H1 (cell line): Measurements from ENCODE around the gene NDUFV1.

Experiments
- EGR1 ChIP-seq: IDR thresholded peaks from 2 replicates; pipeline ENCODE4 v1.6.1; 2011; ENCODE audit warnings: low read depth, low read length, borderline replicate concordance
- EP300 ChIP-seq, 2 experiments: IDR thresholded peaks; 1 replicate in 1 of 2; 2 replicates in 1 of 2; pipeline ENCODE4 v1.6.1; 2011 to 2012; ENCODE audit warnings: low read depth in 2 of 2, low read length in 2 of 2, mild to moderate bottlenecking in 2 of 2, borderline replicate concordance in 1 of 2, inconsistent platforms in 1 of 2, moderate library complexity in 1 of 2
- JUND ChIP-seq: IDR thresholded peaks from 2 replicates; pipeline ENCODE4 v1.6.1; 2011; ENCODE audit warnings: mild to moderate bottlenecking, improper control_type of control experiment, low read length
- KDM1A ChIP-seq: fragments of 200-600, 300-600 bp; sonication (generic); IDR thresholded peaks from 2 replicates; pipeline ENCODE4 v1.7.1; 2016; ENCODE audit warnings: mild to moderate bottlenecking, low read length, borderline replicate concordance
- MAX ChIP-seq: IDR thresholded peaks from 2 replicates; pipeline ENCODE4 v1.6.1; 2012; ENCODE audit warnings: inconsistent platforms
- POLR2A ChIP-seq, 2 experiments: IDR thresholded peaks; 1 replicate in 1 of 2; 2 replicates in 1 of 2; pipeline ENCODE4 v1.6.1; 2011; ENCODE audit warnings: low read depth in 2 of 2, low read length in 2 of 2, mild to moderate bottlenecking in 2 of 2; ENCODE audit errors: control extremely low read depth in 1 of 2
- POLR2AphosphoS5 ChIP-seq: IDR thresholded peaks from 2 replicates; pipeline ENCODE4 v1.6.1; 2011; ENCODE audit warnings: low read depth, low read length
- RAD21 ChIP-seq, 2 experiments: IDR thresholded peaks in 1 of 2; conservative IDR thresholded peaks in 1 of 2; 2 replicates each; pipeline ENCODE4 v1.6.1; 2011; ENCODE audit warnings: low read depth in 2 of 2, low read length in 2 of 2, improper control_type of control experiment in 1 of 2, inconsistent platforms in 1 of 2, mild to moderate bottlenecking in 1 of 2, moderate library complexity in 1 of 2
- RFX5 ChIP-seq: IDR thresholded peaks from 2 replicates; pipeline ENCODE4 v1.6.1; 2011; ENCODE audit warnings: low read depth, low read length, improper control_type of control experiment, borderline replicate concordance
- SIRT6 ChIP-seq: IDR thresholded peaks from one replicate; pipeline ENCODE4 v1.7.1; 2012; ENCODE audit warnings: low read length, inconsistent platforms
- SP4 ChIP-seq: IDR thresholded peaks from 2 replicates; pipeline ENCODE4 v1.6.1; 2012; ENCODE audit warnings: low read length, inconsistent platforms
- TAF7 ChIP-seq: optimal IDR thresholded peaks from 2 replicates; pipeline ENCODE3; 2011; ENCODE audit warnings: low read depth, mild to moderate bottlenecking, inconsistent platforms, low read length, moderate library complexity, borderline replicate concordance
- TF ChIP-seq, protein P1 (sequence below), 3 experiments: IDR thresholded peaks; 1 replicate in 2 of 3; 2 replicates in 1 of 3; pipeline versions ENCODE4 v1.5.1 to v1.6.1; 2011; ENCODE audit warnings: low read length in 3 of 3, mild to moderate bottlenecking in 3 of 3, inconsistent platforms in 2 of 3, low read depth in 1 of 3, moderate library complexity in 1 of 3; ENCODE audit not compliant: insufficient read depth in 1 of 3; ENCODE audit errors: control extremely low read depth in 1 of 3

- TF ChIP-seq SIRT6 (no peak), TAF7 (no peak), JUND (no peak), MAX (no peak), EP300 (IDR thresholded peaks at IDR 0.05; ENCODE audit: borderline replicate concordance in 1 of 2, low read depth in 2 of 2, low read length in 2 of 2) (no peak), RAD21 (IDR thresholded peaks at IDR 0.05 in 1 of 2, conservative IDR thresholded peaks at IDR 0.05 in 1 of 2; ENCODE audit: low read depth in 2 of 2, low read length in 2 of 2) (no peak), POLR2A (IDR thresholded peaks at IDR 0.05; ENCODE audit: control extremely low read depth in 1 of 2, low read depth in 2 of 2, low read length in 2 of 2) (no peak), KDM1A (no peak), POLR2AphosphoS5 (no peak), EGR1 (no peak), RFX5 (no peak), SP4 (no peak)
- TF ChIP-seq, protein P1, sequence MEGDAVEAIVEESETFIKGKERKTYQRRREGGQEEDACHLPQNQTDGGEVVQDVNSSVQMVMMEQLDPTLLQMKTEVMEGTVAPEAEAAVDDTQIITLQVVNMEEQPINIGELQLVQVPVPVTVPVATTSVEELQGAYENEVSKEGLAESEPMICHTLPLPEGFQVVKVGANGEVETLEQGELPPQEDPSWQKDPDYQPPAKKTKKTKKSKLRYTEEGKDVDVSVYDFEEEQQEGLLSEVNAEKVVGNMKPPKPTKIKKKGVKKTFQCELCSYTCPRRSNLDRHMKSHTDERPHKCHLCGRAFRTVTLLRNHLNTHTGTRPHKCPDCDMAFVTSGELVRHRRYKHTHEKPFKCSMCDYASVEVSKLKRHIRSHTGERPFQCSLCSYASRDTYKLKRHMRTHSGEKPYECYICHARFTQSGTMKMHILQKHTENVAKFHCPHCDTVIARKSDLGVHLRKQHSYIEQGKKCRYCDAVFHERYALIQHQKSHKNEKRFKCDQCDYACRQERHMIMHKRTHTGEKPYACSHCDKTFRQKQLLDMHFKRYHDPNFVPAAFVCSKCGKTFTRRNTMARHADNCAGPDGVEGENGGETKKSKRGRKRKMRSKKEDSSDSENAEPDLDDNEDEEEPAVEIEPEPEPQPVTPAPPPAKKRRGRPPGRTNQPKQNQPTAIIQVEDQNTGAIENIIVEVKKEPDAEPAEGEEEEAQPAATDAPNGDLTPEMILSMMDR (IDR thresholded peaks at IDR 0.05; ENCODE audit: control extremely low read depth in 1 of 3, insufficient read depth in 1 of 3, low read depth in 1 of 3, low read length in 3 of 3), result peak in 1 of 3 experiments; percentile 12; a peak in 1 of 4 replicates
These were observed 644 bp upstream of the NDUFV1 start for GRCh38 chr11:67606093-67606491.
